HEK293 (cell line): ENCODE measurements around the gene PPM1N.

Experiments used
- CTCF ChIP-seq: fragments of 450-650 bp; formaldehyde crosslinking; IDR thresholded peaks from 2 replicates; pipeline ENCODE4 v1.5.1; 2016; ENCODE audit warnings: missing biosample characterization, missing genetic modification characterization
- ZNF626 ChIP-seq: fragments of 450-650 bp; sonication (Bioruptor Pico); formaldehyde crosslinking; IDR thresholded peaks from 2 replicates; pipeline ENCODE4 v1.5.1; 2018; ENCODE audit warnings: missing biosample characterization, missing genetic modification characterization, inconsistent platforms

GRCh38 chr19:45505151-45505995 is 7.1 kb downstream of the PPM1N start:
- no peak for TF ChIP-seq ZNF626 (tag by site-specific recombination)
- no peak for TF ChIP-seq CTCF (tag by site-specific recombination)
